A549 (cell line): ENCODE measurements around the gene EXOC4. TPM values are rescaled to one million over a fixed set of nuclear protein-coding genes. Genes with fewer than 3 reads are reported as not detected.

Experiments used
- ATAC-seq, 2 experiments: fragments of 200-7000 bp in 1 of 2; fragments of >200 bp in 1 of 2; cut with Nextera tagmentation in 1 of 2; cut with Tn5 transposase in 1 of 2; 3 replicates each; pipeline versions ENCODE4 v1.8.0 to v1.9.1; 2018 to 2020; ENCODE audit warnings: mild to moderate bottlenecking in 1 of 2, moderate library complexity in 1 of 2
- CTCF ChIA-PET: fragments of 300-600 bp; sonication (Branson Sonifier 250); formaldehyde crosslinking; extraction: SDS; loops from one replicate; lab custom pipeline; 2021; ENCODE audit warnings: antibody characterized with exemption, inconsistent platforms; lab: Yijun Ruan, JAX
- POLR2A ChIA-PET: fragments of 350-600 bp; formaldehyde crosslinking; extraction: SDS; loops from one replicate; lab custom pipeline; 2021; ENCODE audit warnings: antibody characterized with exemption, inconsistent platforms; lab: Yijun Ruan, JAX
- DNase-seq, 2 experiments: peaks; one replicate each; pipeline versions ENCODE4 v3.0.0 to v3.0.0-alpha.2; 2011 to 2016; ENCODE audit warnings: low read depth in 1 of 2, low spot score in 1 of 2
- FAIRE-seq: peaks from 2 replicates; lab custom pipeline; 2011; peaks lifted over from hg19 to GRCh38; lab: Jason Lieb, UNC
- H3K27ac ChIP-seq, 2 experiments: fragments of >200 bp; sonication (Bioruptor Twin); formaldehyde crosslinking; 3 replicates each; pipeline ENCODE4 v1.5.1; 2016 to 2017
- H3K4me1 ChIP-seq: fragments of >200 bp; sonication (Bioruptor Twin); formaldehyde crosslinking; 3 replicates; pipeline ENCODE4 v1.6.1; 2016
- H3K4me2 ChIP-seq: fragments of >200 bp; sonication (Bioruptor Twin); formaldehyde crosslinking; 3 replicates; pipeline ENCODE4 v1.6.1; 2016
- H3K4me3 ChIP-seq: fragments of >200 bp; sonication (Bioruptor Twin); formaldehyde crosslinking; 3 replicates; pipeline ENCODE4 v1.5.1; 2016
- H3K9me3 ChIP-seq: fragments of >200 bp; sonication (Bioruptor Twin); formaldehyde crosslinking; 3 replicates; pipeline ENCODE4 v1.6.1; 2016
- CBX8 ChIP-seq: fragments of 200-600 bp; sonication (generic); IDR thresholded peaks from 2 replicates; pipeline ENCODE4 v1.6.1; 2016
- HOXB13 ChIP-seq: fragments of 250-450 bp; sonication (Bioruptor Pico); IDR thresholded peaks from 2 replicates; pipeline ENCODE4 v1.5.0; 2020; ENCODE audit warnings: low read depth, mild to moderate bottlenecking, moderate library complexity
- KDM1A ChIP-seq: fragments of 200-600 bp; sonication (generic); IDR thresholded peaks from 2 replicates; pipeline ENCODE4 v1.6.1; 2016; ENCODE audit warnings: low read depth, mild to moderate bottlenecking
- MAFK ChIP-seq: fragments of 450-650 bp; IDR thresholded peaks from 2 replicates; pipeline ENCODE4 v1.6.1; 2014; ENCODE audit not compliant: partially characterized antibody
- MAZ ChIP-seq: fragments of 150-350 bp; IDR thresholded peaks from 2 replicates; pipeline ENCODE4 v1.6.1; 2014; ENCODE audit warnings: antibody characterized with exemption, low read depth, low read length, borderline replicate concordance
- MYC ChIP-seq: IDR thresholded peaks from 2 replicates; pipeline ENCODE4 v1.6.1; 2012; ENCODE audit warnings: mild to moderate bottlenecking, inconsistent platforms, low read length, improper control_type of control experiment, borderline replicate concordance
- POLR2A ChIP-seq: IDR thresholded peaks from 2 replicates; pipeline ENCODE4 v1.6.1; 2012; ENCODE audit warnings: mild to moderate bottlenecking, low read length
- POLR2AphosphoS2 ChIP-seq: conservative IDR thresholded peaks from 2 replicates; pipeline ENCODE4 v1.6.1; 2012; ENCODE audit warnings: low read length, improper control_type of control experiment, inconsistent platforms
- RAD21 ChIP-seq, 2 experiments: fragments of >200 bp in 1 of 2; sonication (Bioruptor Twin) in 1 of 2; formaldehyde crosslinking in 1 of 2; IDR thresholded peaks in 1 of 2; conservative IDR thresholded peaks in 1 of 2; 2 replicates in 1 of 2; 3 replicates in 1 of 2; pipeline ENCODE4 v1.6.1; 2012 to 2018; ENCODE audit warnings: inconsistent platforms in 1 of 2
- SMC3 ChIP-seq: fragments of >200 bp; sonication (Bioruptor Twin); formaldehyde crosslinking; IDR thresholded peaks from 3 replicates; pipeline ENCODE4 v1.6.1; 2018; ENCODE audit warnings: inconsistent platforms
- SREBF2 ChIP-seq: fragments of 450-650 bp; IDR thresholded peaks from 2 replicates; pipeline ENCODE4 v1.6.1; 2014; ENCODE audit warnings: mild to moderate bottlenecking, moderate library complexity
- TP53 ChIP-seq: fragments of 250-450 bp; sonication (Bioruptor Pico); IDR thresholded peaks from 2 replicates; pipeline ENCODE4 v1.5.0; 2021; ENCODE audit warnings: mild to moderate bottlenecking, moderate library complexity
- ZC3H11A ChIP-seq: fragments of 450-650 bp; IDR thresholded peaks from 2 replicates; pipeline ENCODE4 v1.6.1; 2014; ENCODE audit warnings: antibody characterized with exemption, mild to moderate bottlenecking
- ZSCAN20 ChIP-seq: fragments of 250-450 bp; sonication (Bioruptor Pico); IDR thresholded peaks from 2 replicates; pipeline ENCODE4 v1.8.0; 2022; ENCODE audit warnings: mild to moderate bottlenecking, moderate library complexity
- WGBS: methylation state at CpG from one replicate; pipeline ENCODE4 v1.1.6; 2017; ENCODE audit errors: missing lambda C conversion rate; 5-methylcytosine and 5-hydroxymethylcytosine counted together
- polyA plus RNA-seq, 4 experiments: library from polyadenylated mRNA; depleted of rRNA in 3 of 4; stranded (reverse); fragments of >200 nt; fragmentation: RNase III in 1 of 4; extraction: RNeasy Plus Mini Kit Qiagen cat#74134 plus additional on column Dnase treatment in 1 of 4; gene quantifications; 2 replicates in 3 of 4; 3 replicates in 1 of 4; pipeline ENCODE4 v1.2.3, GENCODE V29; 2011 to 2017
- TF ChIP-seq, protein P1 (sequence below): fragments of 200-600 bp; sonication (generic); IDR thresholded peaks from 2 replicates; pipeline ENCODE4 v1.6.1; 2016; ENCODE audit warnings: antibody characterized with exemption, mild to moderate bottlenecking, moderate library complexity
- TF ChIP-seq, protein P2 (sequence below): IDR thresholded peaks from 2 replicates; pipeline ENCODE4 v1.6.1; 2012
- TF ChIP-seq, protein P3 (sequence below): IDR thresholded peaks from 2 replicates; pipeline ENCODE4 v1.6.1; 2012

EXOC4 gene
- polyA plus RNA-seq, 2 of the 4 experiments (the other 2 are of a cell fraction): 33.4 to 73.1 TPM

DNA sequence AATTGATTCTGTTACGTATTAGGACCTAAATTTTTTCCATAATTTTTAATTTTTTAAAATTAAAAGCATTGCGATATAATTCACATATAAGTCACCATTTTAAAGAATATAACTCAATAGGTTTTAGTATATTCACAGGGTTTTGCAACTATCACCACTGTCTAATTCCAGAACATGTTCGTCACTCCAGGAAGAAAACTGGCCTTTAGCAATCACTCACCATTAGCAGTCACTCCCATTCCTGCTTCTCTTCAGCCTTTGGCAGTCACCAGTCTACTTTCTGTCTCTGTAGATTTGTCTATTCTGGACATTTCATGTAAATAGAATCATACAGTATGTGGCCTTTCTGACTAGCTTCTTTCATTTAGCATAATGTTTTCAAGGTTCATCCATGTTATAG, 176.5 kb downstream of the EXOC4 start (continued):
- TF ChIP-seq ZC3H11A (no peak), SREBF2 (no peak), MYC (no peak), CBX8 (no peak), TP53 (CRISPR knock-in tag) (no peak)

DNA sequence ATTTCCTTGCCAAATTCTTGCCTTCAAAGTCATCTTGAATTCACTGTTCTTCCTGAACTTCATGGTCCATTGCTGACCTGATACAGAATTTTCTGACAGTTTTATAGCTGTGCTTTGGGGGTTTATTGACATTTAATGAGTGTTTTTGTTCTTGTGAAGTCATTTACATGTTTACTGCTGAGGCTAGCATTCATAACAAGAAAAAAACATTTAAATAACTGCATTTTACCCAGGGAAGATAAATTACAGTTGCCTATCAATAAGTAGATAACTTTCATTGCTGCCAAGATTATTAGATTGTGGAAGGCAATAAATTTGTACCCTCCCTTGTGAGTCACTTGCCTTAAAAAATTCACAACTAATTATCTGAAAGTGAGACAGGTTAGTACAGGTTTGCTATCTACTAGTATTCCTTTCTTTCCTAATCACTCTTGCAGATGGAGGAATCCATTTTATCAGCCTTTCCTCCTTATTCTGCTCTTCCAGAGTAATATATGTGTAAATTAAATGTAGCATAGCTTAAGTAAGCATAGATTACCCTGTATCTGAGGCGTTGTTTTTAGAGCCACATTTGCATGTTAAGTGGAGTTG, 178.4 kb downstream of the EXOC4 start:
- DNase-seq: no peak
- WGBS: 90% methylated on average over 1 of the region's 1 CpG
- Histone ChIP-seq H3K4me1 (peaks cover 10% of the 10 kb centered on the region; the same call in 2 of the 3 replicates), H3K27ac (no peak overlapping the region), H3K9me3 (no peaks in the 10 kb centered on the region), H3K4me2 (no peak overlapping the region), H3K4me3 (no peak overlapping the region)
- FAIRE-seq: no peak
- ChIA-PET CTCF (no interaction called here), POLR2A (no interaction called here)
- no peak for TF ChIP-seq ZSCAN20 (CRISPR knock-in tag)
- TF ChIP-seq SMC3: no peak
- TF ChIP-seq, protein P1, sequence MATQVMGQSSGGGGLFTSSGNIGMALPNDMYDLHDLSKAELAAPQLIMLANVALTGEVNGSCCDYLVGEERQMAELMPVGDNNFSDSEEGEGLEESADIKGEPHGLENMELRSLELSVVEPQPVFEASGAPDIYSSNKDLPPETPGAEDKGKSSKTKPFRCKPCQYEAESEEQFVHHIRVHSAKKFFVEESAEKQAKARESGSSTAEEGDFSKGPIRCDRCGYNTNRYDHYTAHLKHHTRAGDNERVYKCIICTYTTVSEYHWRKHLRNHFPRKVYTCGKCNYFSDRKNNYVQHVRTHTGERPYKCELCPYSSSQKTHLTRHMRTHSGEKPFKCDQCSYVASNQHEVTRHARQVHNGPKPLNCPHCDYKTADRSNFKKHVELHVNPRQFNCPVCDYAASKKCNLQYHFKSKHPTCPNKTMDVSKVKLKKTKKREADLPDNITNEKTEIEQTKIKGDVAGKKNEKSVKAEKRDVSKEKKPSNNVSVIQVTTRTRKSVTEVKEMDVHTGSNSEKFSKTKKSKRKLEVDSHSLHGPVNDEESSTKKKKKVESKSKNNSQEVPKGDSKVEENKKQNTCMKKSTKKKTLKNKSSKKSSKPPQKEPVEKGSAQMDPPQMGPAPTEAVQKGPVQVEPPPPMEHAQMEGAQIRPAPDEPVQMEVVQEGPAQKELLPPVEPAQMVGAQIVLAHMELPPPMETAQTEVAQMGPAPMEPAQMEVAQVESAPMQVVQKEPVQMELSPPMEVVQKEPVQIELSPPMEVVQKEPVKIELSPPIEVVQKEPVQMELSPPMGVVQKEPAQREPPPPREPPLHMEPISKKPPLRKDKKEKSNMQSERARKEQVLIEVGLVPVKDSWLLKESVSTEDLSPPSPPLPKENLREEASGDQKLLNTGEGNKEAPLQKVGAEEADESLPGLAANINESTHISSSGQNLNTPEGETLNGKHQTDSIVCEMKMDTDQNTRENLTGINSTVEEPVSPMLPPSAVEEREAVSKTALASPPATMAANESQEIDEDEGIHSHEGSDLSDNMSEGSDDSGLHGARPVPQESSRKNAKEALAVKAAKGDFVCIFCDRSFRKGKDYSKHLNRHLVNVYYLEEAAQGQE: no peak
- no peak for ATAC-seq

DNA sequence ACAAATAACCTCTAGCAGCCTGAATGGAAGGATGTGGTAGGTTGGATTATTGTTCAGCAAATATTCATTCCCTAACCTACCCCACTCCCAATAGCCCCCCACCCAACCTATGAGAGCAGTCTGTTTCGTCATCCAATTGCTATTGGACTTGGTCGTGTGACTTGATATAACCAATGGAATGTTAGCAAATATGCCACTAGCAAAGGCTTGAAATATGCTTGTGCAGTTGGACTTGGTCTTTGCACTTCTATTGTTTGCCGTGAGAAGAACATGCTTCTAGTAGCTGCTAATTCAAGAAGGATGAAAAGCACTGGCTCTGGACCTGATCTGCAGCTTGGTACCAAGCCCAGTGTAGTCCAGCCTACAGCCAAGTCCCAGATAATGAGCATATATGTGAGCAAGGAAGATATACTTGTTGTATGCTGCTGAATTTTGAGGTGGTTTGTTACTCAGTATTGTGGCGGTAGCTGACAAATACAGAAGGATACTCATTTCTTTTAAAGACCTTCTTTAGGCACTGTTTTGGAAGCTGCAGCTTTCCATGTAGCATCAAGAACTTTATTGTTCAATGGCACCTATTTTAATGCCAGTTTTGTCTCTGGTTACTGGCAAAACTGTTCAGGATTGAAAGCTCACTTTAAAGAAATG, 180.4 kb downstream of the EXOC4 start:
- 89% methylated on average over 4 of the region's 4 CpGs for WGBS
- DNase-seq (no peak), ATAC-seq (no peak), FAIRE-seq (no peak)
- Histone ChIP-seq H3K4me3 (no peak overlapping the region), H3K9me3 (no peaks in the 10 kb centered on the region), H3K4me2 (no peak overlapping the region), H3K4me1 (peaks cover 13% of the 10 kb centered on the region; the same call in 2 of the 3 replicates), H3K27ac (no peak overlapping the region)
- ChIA-PET CTCF (interaction anchor here (1.4 to 2.2 kb wide), 4 partner anchors 8 to 1744 kb away, joined by 4 to 8 read pairs (median 6); no protein-coding TSS in a partner anchor), POLR2A (no interaction called here)
- TF ChIP-seq, protein P2, sequence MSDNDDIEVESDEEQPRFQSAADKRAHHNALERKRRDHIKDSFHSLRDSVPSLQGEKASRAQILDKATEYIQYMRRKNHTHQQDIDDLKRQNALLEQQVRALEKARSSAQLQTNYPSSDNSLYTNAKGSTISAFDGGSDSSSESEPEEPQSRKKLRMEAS: no peak
- no peak for TF ChIP-seq POLR2AphosphoS2
- TF ChIP-seq POLR2A: no peak
- TF ChIP-seq KDM1A: no peak
- TF ChIP-seq MAFK: no peak
- no peak for TF ChIP-seq MAZ
- TF ChIP-seq, protein P3, sequence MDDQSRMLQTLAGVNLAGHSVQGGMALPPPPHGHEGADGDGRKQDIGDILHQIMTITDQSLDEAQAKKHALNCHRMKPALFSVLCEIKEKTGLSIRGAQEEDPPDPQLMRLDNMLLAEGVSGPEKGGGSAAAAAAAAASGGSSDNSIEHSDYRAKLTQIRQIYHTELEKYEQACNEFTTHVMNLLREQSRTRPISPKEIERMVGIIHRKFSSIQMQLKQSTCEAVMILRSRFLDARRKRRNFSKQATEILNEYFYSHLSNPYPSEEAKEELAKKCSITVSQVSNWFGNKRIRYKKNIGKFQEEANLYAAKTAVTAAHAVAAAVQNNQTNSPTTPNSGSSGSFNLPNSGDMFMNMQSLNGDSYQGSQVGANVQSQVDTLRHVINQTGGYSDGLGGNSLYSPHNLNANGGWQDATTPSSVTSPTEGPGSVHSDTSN: no peak
- TF ChIP-seq HOXB13 (CRISPR knock-in tag): no peak
- no peak for TF ChIP-seq RAD21 (conservative IDR thresholded peaks at IDR 0.05 in 1 of 2, IDR thresholded peaks at IDR 0.05 in 1 of 2)
